Liver (tissue), 9 donors: ENCODE measurements around the gene HIVEP3. TPM values are rescaled to one million over a fixed set of nuclear protein-coding genes. Genes with fewer than 3 reads are reported as not detected.

Source experiments
- DNase-seq: peaks from one replicate; pipeline ENCODE4 v3.0.0-alpha.2; 2017; ENCODE audit warnings: low spot score
- H3K27ac ChIP-seq, 2 donors: one replicate each; pipeline ENCODE4 v1.7.0; 2013; ENCODE audit warnings: inconsistent platforms in 2 of 2, low read length in 2 of 2, control low read depth in 1 of 2, low read depth in 1 of 2, mild to moderate bottlenecking in 1 of 2
- H3K27me3 ChIP-seq, 4 donors: one replicate each; pipeline versions ENCODE4 v1.6.1 to v1.7.0; 2013; ENCODE audit warnings: low read length in 3 of 4, inconsistent platforms in 1 of 4, mild to moderate bottlenecking in 1 of 4, moderate library complexity in 1 of 4; ENCODE audit not compliant: control insufficient read depth in 4 of 4, insufficient read depth in 4 of 4
- H3K36me3 ChIP-seq, 4 donors: one replicate each; pipeline versions ENCODE4 v1.6.1 to v1.7.0; 2013; ENCODE audit warnings: low read length in 3 of 4, mild to moderate bottlenecking in 3 of 4, low read depth in 1 of 4, moderate library complexity in 1 of 4; ENCODE audit not compliant: control insufficient read depth in 4 of 4, insufficient read depth in 3 of 4
- H3K4me1 ChIP-seq, 4 donors: one replicate each; pipeline versions ENCODE4 v1.6.1 to v1.7.0; 2013; ENCODE audit warnings: low read length in 3 of 4, mild to moderate bottlenecking in 3 of 4, moderate library complexity in 1 of 4; ENCODE audit not compliant: control insufficient read depth in 4 of 4, insufficient read depth in 4 of 4
- H3K4me3 ChIP-seq, 3 donors: one replicate each; pipeline versions ENCODE4 v1.6.1 to v1.7.0; 2013; ENCODE audit warnings: low read length in 3 of 3, control low read depth in 1 of 3, low read depth in 1 of 3, mild to moderate bottlenecking in 1 of 3
- H3K9ac ChIP-seq, 2 donors: one replicate each; pipeline ENCODE4 v1.7.0; 2013; ENCODE audit warnings: low read length in 2 of 2, mild to moderate bottlenecking in 2 of 2, moderate library complexity in 2 of 2, control low read depth in 1 of 2, low read depth in 1 of 2
- H3K9me3 ChIP-seq, 4 donors: one replicate each; pipeline versions ENCODE4 v1.6.1 to v1.7.0; 2013; ENCODE audit warnings: low read length in 3 of 4; ENCODE audit not compliant: control insufficient read depth in 4 of 4
- ATF3 ChIP-seq: IDR thresholded peaks from 2 replicates; pipeline ENCODE4 v1.6.1; 2016; ENCODE audit warnings: antibody characterized with exemption
- CTCF ChIP-seq: fragments of 150-350 bp; IDR thresholded peaks from 2 replicates; pipeline ENCODE4 v1.5.1; 2017; ENCODE audit warnings: improper control_type of control experiment, low read depth, low read length; ENCODE audit not compliant: missing input control
- EGR1 ChIP-seq, 2 donors: IDR thresholded peaks; 2 replicates each; pipeline ENCODE4 v1.6.1; 2016 to 2018; ENCODE audit warnings: antibody characterized with exemption in 2 of 2, low read depth in 2 of 2
- FOXA1 ChIP-seq: IDR thresholded peaks from 2 replicates; pipeline ENCODE4 v1.6.1; 2016; ENCODE audit warnings: antibody characterized with exemption
- FOXA2 ChIP-seq: IDR thresholded peaks from 2 replicates; pipeline ENCODE4 v1.6.1; 2016; ENCODE audit warnings: antibody characterized with exemption
- GABPA ChIP-seq, 2 donors: IDR thresholded peaks in 1 of 2; conservative IDR thresholded peaks in 1 of 2; 2 replicates each; pipeline ENCODE4 v1.6.1; 2016; ENCODE audit warnings: antibody characterized with exemption in 2 of 2, mild to moderate bottlenecking in 1 of 2, moderate library complexity in 1 of 2
- HNF4A ChIP-seq, 2 donors: conservative IDR thresholded peaks; 2 replicates each; pipeline ENCODE4 v1.6.1; 2016; ENCODE audit warnings: antibody characterized with exemption in 2 of 2, mild to moderate bottlenecking in 2 of 2
- HNF4G ChIP-seq: IDR thresholded peaks from 2 replicates; pipeline ENCODE4 v1.6.1; 2016; ENCODE audit warnings: antibody characterized with exemption
- JUND ChIP-seq, 2 donors: IDR thresholded peaks; 2 replicates each; pipeline ENCODE4 v1.6.1; 2016; ENCODE audit warnings: antibody characterized with exemption in 2 of 2
- MAX ChIP-seq: IDR thresholded peaks from 2 replicates; pipeline ENCODE4 v1.6.1; 2016; ENCODE audit warnings: antibody characterized with exemption
- NR2F2 ChIP-seq: IDR thresholded peaks from 2 replicates; pipeline ENCODE4 v1.6.1; 2016; ENCODE audit warnings: antibody characterized with exemption
- RAD21 ChIP-seq, 2 donors: IDR thresholded peaks; 2 replicates each; pipeline ENCODE4 v1.6.1; 2016; ENCODE audit warnings: antibody characterized with exemption in 2 of 2, mild to moderate bottlenecking in 2 of 2
- REST ChIP-seq: IDR thresholded peaks from 2 replicates; pipeline ENCODE4 v1.6.1; 2016; ENCODE audit warnings: antibody characterized with exemption, mild to moderate bottlenecking
- RXRA ChIP-seq, 2 donors: IDR thresholded peaks; 2 replicates each; pipeline ENCODE4 v1.6.1; 2017 to 2018; ENCODE audit warnings: antibody characterized with exemption in 2 of 2, mild to moderate bottlenecking in 1 of 2
- SP1 ChIP-seq: IDR thresholded peaks from 2 replicates; pipeline ENCODE4 v1.6.1; 2018; ENCODE audit warnings: antibody characterized with exemption, mild to moderate bottlenecking
- TAF1 ChIP-seq: conservative IDR thresholded peaks from 2 replicates; pipeline ENCODE4 v1.6.1; 2016; ENCODE audit warnings: antibody characterized with exemption, mild to moderate bottlenecking
- YY1 ChIP-seq: IDR thresholded peaks from 2 replicates; pipeline ENCODE4 v1.6.1; 2016; ENCODE audit warnings: antibody characterized with exemption, mild to moderate bottlenecking
- ZBTB33 ChIP-seq: IDR thresholded peaks from 2 replicates; pipeline ENCODE4 v1.6.1; 2016; ENCODE audit warnings: antibody characterized with exemption
- WGBS: extraction: QIAGEN DNeasy Blood & Tissue Kit; methylation state at CpG from one replicate; pipeline ENCODE4 v1.1.7; 2013; 5-methylcytosine and 5-hydroxymethylcytosine counted together
- polyA plus RNA-seq, 2 donors: library from polyadenylated mRNA; stranded (reverse) in 1 of 2; unstranded in 1 of 2; fragments of 200-250 nt in 1 of 2; fragments of >200 nt in 1 of 2; fragmentation: Nextera tagmentation in 1 of 2; extraction: Ambion mirVana in 1 of 2; gene quantifications; one replicate each; pipeline versions ENCODE4 v1.2.1 to v1.2.3, GENCODE V29; 2013 to 2015
- total RNA-seq, 2 donors: library from RNA; depleted of rRNA; stranded (reverse); fragments of >200 nt; gene quantifications; one replicate each; pipeline ENCODE4 v1.2.3, GENCODE V29; 2014
- donor health status: healthy.
- donor health status: healthy.
- donor health status: healthy.
- donor health status: healthy.
- donor health status: healthy.

Gene HIVEP3
- total and polyA plus RNA-seq, 4 donors, result 0.93 to 1.6 (median 1.4) TPM

- Histone ChIP-seq H3K4me3 (no peak overlapping the region), H3K27me3 (no peaks in the 10 kb centered on the region), H3K9me3 (no peaks in the 10 kb centered on the region), H3K9ac (no peak overlapping the region), H3K36me3 (no peaks in the 10 kb centered on the region), H3K27ac (no peak overlapping the region), H3K4me1 (no peaks in the 10 kb centered on the region)
- no peak for DNase-seq
- WGBS, result 96% methylated on average over 2 of the region's 2 CpGs
- TF ChIP-seq YY1, result no peak
- TF ChIP-seq TAF1, result no peak
- no peak for TF ChIP-seq RAD21 (IDR thresholded peaks at IDR 0.05)
- TF ChIP-seq SP1, result no peak
- no peak for TF ChIP-seq EGR1 (IDR thresholded peaks at IDR 0.05; ENCODE audit: low read depth in 2 of 2)
- no peak for TF ChIP-seq FOXA1
- TF ChIP-seq GABPA (IDR thresholded peaks at IDR 0.05 in 1 of 2, conservative IDR thresholded peaks at IDR 0.05 in 1 of 2), result no peak
- no peak for TF ChIP-seq HNF4A (conservative IDR thresholded peaks at IDR 0.05)
- no peak for TF ChIP-seq ATF3
- TF ChIP-seq CTCF, result no peak
- TF ChIP-seq RXRA (IDR thresholded peaks at IDR 0.05), result no peak
- TF ChIP-seq HNF4G, result no peak
These were observed 73.9 kb downstream of the HIVEP3 start for GRCh38 chr1:41844781-41845272.

- H3K27ac ChIP-seq, result no peak overlapping the region
- H3K9me3 ChIP-seq, result no peaks in the 10 kb centered on the region
- H3K4me3 ChIP-seq, result no peak overlapping the region
- H3K36me3 ChIP-seq, result no peaks in the 10 kb centered on the region
- DNase-seq, result no peak
- no peaks in the 10 kb centered on the region for H3K4me1 ChIP-seq
- no peak overlapping the region for H3K9ac ChIP-seq
- no peak for TF ChIP-seq ZBTB33
- TF ChIP-seq HNF4A (conservative IDR thresholded peaks at IDR 0.05), result no peak
- TF ChIP-seq CTCF, result no peak
- no peak for TF ChIP-seq RXRA (IDR thresholded peaks at IDR 0.05)
- TF ChIP-seq RAD21 (IDR thresholded peaks at IDR 0.05), result no peak
- no peak for TF ChIP-seq REST
- TF ChIP-seq TAF1, result no peak
- TF ChIP-seq FOXA1, result no peak
- no peak for TF ChIP-seq YY1
- no peak for TF ChIP-seq JUND (IDR thresholded peaks at IDR 0.05)
- no peak for TF ChIP-seq GABPA (IDR thresholded peaks at IDR 0.05 in 1 of 2, conservative IDR thresholded peaks at IDR 0.05 in 1 of 2)
- TF ChIP-seq HNF4G, result no peak
- no peak for TF ChIP-seq FOXA2
- no peak for TF ChIP-seq ATF3
- no peak for TF ChIP-seq NR2F2
- no peak for TF ChIP-seq EGR1 (IDR thresholded peaks at IDR 0.05; ENCODE audit: low read depth in 2 of 2)
- no peak for TF ChIP-seq MAX
- TF ChIP-seq SP1, result no peak
- WGBS, result 90% methylated on average over 8 of the region's 8 CpGs
- H3K27me3 ChIP-seq, result no peaks in the 10 kb centered on the region
These were observed 74.5 kb downstream of the HIVEP3 start for GRCh38 chr1:41844255-41844654.
